Measurements from ENCODE around the gene RNU4-1.

RNU4-1 gene

GRCh38 chr12:120317224-120318105 is 24.4 kb upstream of the RNU4-1 start (continued):
- 0 out of 2 replicates have a peak, but pooled peaks have one; percentile 53 for TF ChIP-seq ZNF518A (tag by site-specific recombination; conservative IDR thresholded peaks at IDR 0.05; ENCODE audit: low read depth)
- no peak for TF ChIP-seq GLI4 (tag by site-specific recombination; IDR thresholded peaks at IDR 0.05)
- no peak for TF ChIP-seq ZNF292 (tag by site-specific recombination; IDR thresholded peaks at IDR 0.05; ENCODE audit: borderline replicate concordance, low read depth)
- TF ChIP-seq ZNF776 (tag by site-specific recombination; IDR thresholded peaks at IDR 0.05; ENCODE audit: borderline replicate concordance), result no peak
- TF ChIP-seq ZNF157 (tag by site-specific recombination; IDR thresholded peaks at IDR 0.05), result no peak
- no peak; the same call in 1 of the 2 replicates for TF ChIP-seq MYNN (tag by site-specific recombination; IDR thresholded peaks at IDR 0.05; ENCODE audit: borderline replicate concordance)
- TF ChIP-seq ZFP41 (tag by site-specific recombination; IDR thresholded peaks at IDR 0.05; ENCODE audit: borderline replicate concordance), result no peak
- TF ChIP-seq ZNF677 (tag by site-specific recombination; IDR thresholded peaks at IDR 0.05), result no peak
- peak; percentile 95; the same call in 1 of the 2 replicates for TF ChIP-seq ZNF530 (tag by site-specific recombination; IDR thresholded peaks at IDR 0.05; ENCODE audit: low read depth)
- no peak for TF ChIP-seq ZNF426 (tag by site-specific recombination; IDR thresholded peaks at IDR 0.05)
- TF ChIP-seq ZNF473 (tag by site-specific recombination; IDR thresholded peaks at IDR 0.05), result no peak
- TF ChIP-seq PRDM4 (tag by site-specific recombination; IDR thresholded peaks at IDR 0.05), result 0 out of 2 replicates have a peak, but pooled peaks have one; percentile 10
- TF ChIP-seq ZNF830 (tag by site-specific recombination; IDR thresholded peaks at IDR 0.05; ENCODE audit: low read depth), result no peak
- peak; percentile 94 for TF ChIP-seq ZNF366 (tag by site-specific recombination; conservative IDR thresholded peaks at IDR 0.05)
- no peak for TF ChIP-seq ZNF140 (tag by site-specific recombination; IDR thresholded peaks at IDR 0.05)
- TF ChIP-seq ZNF48 (tag by site-specific recombination; IDR thresholded peaks at IDR 0.05), result no peak
- TF ChIP-seq ZNF658 (tag by site-specific recombination; IDR thresholded peaks at IDR 0.05), result no peak
- TF ChIP-seq ZNF174 (tag by site-specific recombination; IDR thresholded peaks at IDR 0.05), result no peak
- TF ChIP-seq PRDM1 (tag by site-specific recombination; IDR thresholded peaks at IDR 0.05), result 0 out of 2 replicates have a peak, but pooled peaks have one; percentile 34
- TF ChIP-seq RBAK (tag by site-specific recombination; IDR thresholded peaks at IDR 0.05), result no peak
